ENCODE measurements around the gene NGLY1.

NGLY1 gene, protein sequence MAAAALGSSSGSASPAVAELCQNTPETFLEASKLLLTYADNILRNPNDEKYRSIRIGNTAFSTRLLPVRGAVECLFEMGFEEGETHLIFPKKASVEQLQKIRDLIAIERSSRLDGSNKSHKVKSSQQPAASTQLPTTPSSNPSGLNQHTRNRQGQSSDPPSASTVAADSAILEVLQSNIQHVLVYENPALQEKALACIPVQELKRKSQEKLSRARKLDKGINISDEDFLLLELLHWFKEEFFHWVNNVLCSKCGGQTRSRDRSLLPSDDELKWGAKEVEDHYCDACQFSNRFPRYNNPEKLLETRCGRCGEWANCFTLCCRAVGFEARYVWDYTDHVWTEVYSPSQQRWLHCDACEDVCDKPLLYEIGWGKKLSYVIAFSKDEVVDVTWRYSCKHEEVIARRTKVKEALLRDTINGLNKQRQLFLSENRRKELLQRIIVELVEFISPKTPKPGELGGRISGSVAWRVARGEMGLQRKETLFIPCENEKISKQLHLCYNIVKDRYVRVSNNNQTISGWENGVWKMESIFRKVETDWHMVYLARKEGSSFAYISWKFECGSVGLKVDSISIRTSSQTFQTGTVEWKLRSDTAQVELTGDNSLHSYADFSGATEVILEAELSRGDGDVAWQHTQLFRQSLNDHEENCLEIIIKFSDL

DNA sequence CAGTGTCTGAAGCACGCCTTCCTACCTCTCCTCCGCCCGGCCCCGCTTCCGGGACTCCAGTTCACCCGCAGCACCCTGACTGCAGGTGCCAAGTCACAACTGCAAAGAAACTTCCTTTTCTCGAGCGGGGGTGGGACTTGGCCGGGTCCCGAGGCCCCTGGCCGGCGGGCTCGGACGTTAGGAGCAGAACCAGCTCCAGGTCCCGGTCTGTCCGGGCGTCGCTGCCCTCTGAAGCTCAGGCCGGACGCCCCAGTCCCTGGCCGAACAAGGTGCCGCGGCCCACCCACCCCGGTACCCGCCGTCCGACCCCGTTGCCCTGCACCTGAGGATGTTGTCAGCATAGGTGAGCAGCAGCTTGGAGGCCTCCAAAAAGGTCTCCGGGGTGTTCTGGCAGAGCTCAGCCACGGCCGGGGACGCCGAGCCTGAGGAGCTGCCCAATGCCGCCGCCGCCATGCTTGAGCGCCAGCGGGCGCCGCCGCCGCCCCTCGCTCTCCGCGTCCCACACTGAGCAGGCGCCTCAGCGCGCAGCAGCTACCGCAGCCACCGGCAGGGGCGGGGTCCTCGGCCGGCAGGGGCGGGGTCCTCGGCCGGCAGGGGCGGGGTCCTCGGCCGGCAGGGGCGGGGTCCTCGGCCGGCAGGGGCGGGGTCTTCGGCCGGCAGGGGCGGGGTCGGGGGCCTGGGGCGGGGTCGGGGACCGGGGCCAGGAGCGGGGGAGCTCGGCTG, at the start of gene NGLY1:
NGLY1 (minus strand) TSS at position 506 of the 723 bp plus-strand sequence; CDS start at position 453, 53 bp downstream.
- DNase-seq, result no peak

DNA sequence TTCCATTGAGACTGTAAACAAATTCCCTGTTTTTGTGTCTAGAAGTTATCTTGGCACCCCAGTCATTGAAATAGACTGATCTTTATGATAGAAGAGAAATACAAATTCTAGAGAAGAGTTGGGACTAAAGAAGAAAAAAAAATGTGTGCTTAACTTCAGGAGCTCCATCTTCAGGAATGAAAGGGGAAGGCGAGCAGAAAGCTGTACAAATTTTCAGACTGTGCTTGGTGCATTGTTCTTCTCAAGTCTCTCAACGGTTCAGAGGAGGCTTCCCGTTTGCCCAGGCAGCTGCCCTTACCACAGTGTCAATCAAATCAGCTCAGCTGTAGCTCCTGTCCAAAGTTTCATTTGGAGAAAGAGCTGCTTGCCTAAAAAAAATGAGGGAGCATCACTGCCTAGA, 48.3 kb upstream of the NGLY1 start:
- no peak for DNase-seq

DNA sequence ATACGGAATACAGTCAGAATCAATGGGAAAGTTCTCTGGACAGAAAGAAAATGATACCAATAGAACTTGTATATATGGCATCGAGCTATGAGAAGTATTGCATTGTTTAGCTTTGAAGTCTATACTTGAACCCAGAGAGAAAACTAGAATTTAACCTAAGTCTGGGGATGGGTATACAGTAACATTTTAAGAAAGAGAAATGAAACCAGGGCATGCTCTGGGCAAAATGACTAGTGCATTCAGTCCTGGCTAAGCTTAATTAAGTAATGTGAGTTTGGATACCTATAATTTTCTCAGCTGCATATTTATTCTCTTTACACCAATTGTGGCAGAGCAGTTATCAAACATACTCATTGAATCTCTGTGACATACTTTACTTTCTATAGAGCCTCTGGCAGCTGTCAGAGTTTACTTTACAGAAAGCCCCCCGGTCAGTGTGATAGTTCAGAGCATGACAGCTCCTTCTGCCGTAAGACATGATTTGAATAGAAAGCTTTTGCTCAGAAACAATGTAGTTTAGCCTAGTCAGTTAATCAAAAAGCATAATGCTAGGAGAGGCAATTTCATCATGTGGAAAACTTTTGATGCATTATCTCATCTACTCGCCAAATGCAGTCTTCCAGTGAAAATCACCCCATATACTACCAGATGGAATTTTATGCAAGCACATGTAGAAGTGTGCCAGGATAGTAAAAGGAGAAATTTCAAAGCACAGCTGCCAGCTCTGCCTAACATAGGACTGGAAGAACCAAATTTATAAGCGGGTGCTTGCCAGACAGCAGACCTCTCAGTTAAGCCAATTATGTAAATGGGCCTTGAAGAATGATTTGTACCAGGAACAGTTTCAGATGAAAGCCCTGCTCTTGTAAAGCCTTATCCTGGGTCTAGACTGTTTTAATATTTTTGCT, 47.4 kb upstream of the NGLY1 start:
- no peak for DNase-seq

DNA sequence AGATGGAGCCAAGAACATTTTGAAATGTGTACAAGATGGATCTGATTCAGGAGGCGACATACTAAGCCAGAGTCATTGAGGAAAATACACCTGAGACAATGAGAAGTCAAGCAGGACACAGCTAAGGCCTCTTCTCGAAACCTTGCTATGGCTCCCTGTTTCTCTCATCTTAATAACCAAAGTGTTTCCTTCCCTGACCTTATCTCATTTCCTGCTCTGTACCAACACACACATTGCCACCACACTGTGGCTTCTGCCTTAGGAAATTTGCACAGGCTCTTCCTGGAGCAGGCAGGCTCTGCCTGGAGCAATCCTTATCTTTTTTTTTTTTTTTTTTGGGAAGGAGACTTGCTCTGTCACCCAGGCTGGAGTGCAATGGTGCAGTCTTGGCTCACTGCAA, 43.3 kb upstream of the NGLY1 start:
- DNase-seq, result no peak

DNA sequence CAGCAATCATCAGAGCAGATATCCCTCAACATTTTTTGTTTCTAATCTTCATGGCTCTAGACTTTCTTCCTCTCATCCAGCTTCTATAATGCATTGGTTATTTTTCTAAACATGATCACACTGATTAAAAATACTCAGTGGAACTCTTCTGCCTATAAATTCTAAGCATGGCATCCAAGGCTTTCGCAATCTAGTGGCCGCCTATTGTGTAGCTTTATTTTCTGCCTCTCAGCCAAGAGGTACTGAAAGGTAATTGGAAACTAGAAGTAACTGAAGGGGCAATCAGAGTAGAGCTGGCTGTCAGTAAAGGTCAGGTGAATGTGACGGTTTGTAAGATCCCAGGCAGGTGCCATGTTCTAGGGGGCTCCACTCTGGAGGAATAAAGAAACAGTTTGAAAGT, 40.1 kb upstream of the NGLY1 start:
- DNase-seq, result no peak

DNA sequence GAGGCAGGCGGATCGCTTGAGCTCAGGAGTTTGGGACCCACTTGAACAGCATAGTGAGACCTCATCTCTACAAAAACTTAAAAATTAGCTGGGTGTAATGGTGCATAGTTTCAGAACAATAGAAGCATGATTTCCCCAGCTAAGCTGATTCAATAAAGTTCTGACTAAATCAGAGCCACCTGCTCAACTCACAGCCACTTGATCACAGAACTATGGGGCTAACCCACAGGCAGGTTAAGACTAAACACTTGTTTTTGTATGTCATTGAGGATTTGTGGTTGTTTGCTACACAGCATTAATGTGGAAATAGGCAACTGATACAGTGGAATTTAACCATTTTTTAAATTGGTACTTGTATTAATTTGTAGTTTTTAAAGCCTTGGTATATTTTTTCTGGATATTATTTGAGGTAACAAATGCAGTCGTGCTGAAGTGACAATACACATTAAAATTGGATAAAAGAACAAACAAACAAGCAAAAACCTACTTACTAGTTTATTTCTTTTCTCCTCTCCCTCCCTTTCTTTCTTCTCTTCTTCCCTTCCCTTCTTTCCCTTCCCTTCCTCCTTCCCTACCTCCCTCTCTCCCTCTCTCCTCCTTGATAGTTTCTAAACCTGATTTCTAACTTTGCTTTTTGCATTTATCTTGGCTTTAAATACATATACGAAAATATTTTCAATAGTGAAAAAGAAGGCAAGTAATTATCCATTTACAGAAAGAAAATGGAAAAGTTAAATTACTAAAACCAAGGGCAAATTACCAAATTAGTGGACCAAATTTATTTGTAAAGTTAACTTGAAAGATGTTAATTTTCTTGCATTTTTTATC, 38.7 kb upstream of the NGLY1 start:
- no peak for DNase-seq

DNA sequence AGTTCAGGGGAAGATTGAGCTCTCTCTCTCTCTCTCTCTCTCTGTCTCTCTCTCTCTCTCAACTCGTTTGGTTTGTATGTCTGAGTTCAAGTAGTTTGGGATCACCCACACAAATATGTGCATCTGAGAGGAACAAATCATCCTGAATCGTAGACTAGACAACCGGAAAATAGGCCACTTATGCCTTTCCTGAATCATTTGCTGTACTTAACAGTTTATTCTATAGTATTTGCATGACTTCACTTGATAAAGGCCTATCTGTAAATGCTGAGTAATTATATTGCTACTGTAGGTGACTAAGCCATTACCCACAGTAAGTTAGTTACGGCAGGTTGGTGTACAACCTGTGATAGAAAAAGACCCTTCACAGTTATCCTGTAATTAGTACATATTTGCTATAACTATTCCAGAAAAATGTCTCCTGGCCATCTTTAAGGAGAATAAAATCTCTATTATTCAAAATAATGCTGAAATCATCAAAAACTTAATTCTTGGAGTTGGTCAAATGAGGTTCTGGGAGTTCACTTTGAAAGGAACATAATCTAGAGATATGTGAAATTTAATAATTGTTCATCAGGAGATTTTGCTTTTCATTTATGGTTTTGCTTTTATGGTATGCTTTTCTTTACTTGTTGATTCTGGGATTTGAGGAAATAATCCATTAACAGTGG, 37.7 kb upstream of the NGLY1 start:
- DNase-seq, result no peak

DNA sequence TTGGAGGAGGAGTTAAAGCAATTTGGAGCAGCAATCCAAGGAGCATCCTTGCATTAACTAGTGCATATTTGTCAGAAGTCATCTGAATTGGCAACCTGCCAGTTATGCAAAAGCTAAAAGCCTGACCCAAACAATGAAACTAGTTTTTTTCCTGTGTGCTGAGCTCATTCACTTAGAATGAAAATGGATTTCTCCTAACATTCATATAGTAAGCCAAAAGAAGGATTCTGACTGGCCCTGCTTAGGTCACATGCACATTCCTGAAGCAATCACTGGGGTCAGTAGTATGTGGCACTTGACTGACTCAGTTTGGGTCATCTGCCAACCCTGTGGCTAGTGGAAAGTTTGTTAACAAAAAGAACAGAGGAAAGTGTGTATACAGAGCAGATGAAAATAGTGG, 37.1 kb upstream of the NGLY1 start:
- DNase-seq, result no peak

DNA sequence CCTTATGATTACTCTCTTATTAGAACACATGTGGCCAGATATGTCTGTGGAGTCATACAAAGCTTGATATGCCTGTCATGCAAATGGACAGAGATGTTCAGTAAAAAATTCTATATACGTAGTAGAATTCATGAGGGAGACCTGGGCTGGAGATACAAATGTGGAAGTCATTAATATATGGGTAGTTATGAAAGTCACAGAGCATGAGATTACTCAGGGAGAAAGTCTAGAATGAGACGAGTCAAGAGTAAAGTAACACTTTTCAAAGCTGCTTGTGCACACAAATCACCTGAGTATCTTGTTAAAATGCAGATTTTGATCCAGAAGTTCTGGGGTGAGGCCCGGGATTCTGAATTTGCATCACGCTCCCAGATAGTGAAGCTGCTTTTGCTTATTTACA, 35.1 kb upstream of the NGLY1 start:
- no peak for DNase-seq

DNA sequence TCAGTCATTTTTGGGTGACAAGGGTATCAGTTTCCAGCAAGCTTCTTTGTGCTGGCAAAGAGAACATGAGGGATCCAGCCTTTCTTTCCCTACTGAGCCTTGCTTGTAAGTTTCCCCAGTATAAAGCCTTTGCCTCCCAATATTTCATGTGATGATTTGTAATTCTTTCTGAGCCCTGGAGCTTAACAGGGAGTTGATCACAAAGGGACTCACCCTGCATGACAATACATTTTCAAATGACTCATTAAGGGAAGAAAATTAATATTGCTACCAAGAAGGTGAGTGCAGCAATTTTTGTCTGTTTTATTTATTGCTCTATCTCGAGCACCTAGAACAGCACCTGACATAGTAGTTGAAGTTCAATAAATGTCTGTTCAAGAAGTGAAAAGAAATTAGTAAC, 34.4 kb upstream of the NGLY1 start:
- no peak for DNase-seq

DNA sequence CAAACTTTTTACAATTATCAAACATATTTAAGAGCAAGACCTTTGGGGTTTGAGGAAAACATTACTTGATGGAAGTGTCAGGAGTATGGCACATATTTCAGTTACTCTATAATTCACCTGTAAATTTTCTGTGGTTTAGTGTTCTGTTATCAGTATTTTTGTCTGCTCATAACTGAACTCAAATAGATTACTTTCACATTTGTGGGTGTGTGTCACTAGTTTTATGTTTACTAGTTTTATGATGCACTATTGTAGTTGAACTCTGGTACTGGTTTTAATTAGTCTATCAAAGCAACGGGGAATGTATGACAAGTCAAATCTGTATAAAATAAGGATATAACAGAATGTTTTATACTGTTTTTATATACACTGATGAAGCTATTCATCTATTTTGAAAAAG, 33.9 kb upstream of the NGLY1 start:
- DNase-seq, result no peak

DNA sequence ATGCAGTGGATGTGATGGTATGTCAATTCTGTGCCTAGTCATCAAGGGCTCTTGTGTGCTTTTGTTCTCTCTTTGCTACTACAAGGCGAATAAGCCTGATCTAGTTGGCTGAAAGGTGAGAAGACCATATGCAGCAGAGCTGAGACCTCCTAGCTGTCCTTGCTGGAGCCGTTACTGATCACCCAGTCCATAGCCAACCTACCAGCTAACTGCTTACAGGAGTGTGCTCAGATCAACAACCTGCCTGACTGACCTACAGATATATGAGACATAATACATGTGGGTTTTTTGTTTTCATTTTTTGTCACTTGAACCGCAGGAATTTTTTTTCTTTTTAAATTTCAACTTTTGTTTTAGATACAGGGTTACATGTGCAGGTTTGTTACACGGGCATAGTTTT, 29.4 kb upstream of the NGLY1 start:
- DNase-seq, result no peak

DNA sequence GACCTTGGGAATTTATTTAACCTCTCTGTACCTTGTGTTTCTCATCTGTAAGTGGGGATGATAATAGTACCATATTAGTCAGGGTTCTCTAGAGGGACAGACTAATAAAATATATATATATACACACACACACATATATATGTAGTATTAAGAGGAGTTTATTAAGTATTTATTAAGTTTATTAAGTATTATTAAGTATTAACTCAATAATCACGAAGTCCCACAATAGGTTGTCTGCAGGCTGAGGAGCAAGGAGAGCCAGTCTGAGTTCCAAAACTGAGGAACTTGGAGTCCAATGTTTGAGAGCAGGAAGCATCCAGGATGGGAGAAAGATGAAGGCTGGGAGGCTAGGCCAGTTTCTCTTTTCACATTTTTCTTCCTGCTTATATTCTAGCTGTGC, 21.4 kb upstream of the NGLY1 start:
- no peak for DNase-seq

DNA sequence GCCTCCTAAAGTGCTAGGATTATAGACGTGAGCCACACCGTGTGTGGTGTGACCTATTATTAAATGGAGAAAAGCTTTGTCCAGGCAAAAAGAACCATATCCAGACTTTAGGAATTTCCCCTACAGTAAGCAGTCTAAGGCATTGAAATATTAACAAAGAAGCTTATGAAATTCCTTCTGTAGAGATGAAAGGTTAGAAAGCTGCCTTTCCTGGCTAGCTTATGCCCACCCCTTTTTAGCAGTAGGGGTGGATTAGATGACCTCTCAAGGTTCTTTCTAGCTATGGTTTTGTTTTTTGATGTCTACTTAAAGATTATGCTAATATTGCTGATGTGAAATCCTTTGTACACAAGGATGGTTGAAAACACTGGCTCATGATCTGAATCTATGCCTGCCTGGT, 20.6 kb upstream of the NGLY1 start:
- no peak for DNase-seq

DNA sequence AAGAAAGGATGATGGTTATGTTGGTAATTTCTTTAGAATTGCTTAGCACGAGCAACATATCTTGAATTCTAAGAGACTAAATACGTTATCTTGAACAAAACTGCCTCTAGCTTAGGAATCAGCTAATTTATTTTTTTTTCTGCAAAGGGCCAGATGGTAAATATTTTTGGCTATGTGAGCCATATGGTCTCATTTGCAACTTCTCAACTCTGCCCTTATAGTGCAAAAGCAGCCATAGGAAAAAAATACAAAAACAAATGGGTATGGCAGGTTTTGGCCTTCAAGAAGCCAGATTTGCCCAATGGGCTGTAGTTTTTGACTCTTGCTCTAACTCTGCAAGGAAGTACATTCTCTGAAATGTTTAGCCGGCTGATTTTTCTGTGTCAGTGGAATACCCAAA, 18.5 kb upstream of the NGLY1 start:
- no peak for DNase-seq

DNA sequence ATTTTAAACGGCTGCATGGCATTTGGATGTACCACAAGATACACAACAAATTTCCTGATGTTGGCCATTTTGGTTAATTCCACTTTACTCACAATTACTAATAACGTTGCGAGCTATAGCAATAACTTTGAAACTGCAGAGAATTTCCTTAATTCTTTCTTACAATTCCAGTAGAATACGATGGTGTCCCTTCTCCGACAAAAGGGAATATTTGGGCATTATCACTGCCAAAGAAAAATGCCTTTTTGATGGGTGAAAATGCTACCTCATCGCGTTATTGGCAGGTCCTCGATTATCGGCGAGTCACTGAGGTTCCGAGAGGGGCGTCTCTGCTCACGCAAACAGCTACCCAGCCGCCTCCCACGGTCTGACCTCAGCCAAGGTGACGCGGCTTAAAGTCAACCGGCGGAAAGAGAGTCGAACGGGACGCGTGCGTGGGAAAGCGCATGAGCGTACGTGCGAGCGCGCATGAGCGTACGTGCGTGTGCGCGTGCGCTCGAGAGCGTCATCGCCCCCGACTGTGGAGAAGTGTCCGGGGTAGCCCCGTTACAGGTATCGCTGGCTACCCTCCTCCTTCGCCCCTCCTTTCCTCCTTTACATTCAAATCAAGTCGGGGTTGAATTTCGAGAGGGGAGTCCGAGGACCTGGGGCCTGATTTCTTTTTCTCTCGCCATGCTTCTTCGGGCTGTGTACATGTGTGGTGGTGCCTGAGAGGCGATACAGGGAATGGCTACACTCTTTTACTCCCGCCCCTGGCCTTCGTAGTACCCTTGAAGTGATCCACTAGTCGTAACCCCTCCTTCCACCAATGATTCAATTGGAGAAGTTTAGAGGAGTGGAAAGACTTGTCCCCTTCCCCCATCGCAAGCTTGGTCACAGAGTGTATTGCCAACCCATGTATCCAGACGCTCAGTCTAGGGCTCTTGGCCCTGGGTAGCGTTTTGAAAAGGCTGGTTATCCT, 6.6 kb upstream of the NGLY1 start, which contains the start of gene OXSM:
OXSM (plus strand) TSS at position 495 of the 961 bp plus-strand sequence. CDS start 931 bp downstream, outside the sequence.
- peak; percentile 26 for DNase-seq

DNA sequence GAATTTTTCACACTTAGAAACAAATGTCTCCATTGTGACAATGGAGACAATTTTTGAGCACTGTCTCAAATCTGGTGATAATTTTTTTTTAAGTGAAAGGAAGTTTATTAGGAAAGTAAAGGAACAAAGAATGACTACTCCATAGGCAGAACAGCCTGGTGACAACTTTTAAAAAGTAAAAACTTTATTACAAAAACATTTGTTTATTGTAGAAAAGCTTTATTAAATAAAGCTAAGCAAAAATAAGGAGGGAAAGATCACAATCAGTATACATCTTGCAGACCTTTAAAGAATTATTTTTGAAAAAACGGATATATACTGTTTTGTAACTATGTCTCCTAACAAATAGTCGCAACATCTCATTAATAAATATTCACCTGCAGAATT, 6.0 kb upstream of the NGLY1 start:
- DNase-seq, result no peak

DNA sequence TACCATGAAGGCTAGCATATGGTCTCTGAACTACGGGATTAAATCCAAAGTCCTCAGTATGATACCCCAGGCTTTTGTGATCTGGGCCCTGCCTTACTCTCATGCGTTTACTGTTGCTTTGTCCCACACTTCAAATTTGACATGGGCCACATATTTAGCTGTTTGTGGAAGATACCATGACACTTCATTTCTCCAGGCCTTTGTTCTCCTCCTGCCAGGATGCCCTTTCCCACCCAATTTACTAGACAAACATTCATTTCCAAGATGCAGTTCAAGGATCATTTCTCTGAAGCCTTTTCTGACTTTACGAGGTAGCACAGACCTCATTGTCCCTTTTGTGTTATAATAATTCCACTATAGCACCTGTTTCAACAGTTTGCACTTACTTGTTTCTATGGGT, 4.4 kb upstream of the NGLY1 start:
- DNase-seq, result no peak

DNA sequence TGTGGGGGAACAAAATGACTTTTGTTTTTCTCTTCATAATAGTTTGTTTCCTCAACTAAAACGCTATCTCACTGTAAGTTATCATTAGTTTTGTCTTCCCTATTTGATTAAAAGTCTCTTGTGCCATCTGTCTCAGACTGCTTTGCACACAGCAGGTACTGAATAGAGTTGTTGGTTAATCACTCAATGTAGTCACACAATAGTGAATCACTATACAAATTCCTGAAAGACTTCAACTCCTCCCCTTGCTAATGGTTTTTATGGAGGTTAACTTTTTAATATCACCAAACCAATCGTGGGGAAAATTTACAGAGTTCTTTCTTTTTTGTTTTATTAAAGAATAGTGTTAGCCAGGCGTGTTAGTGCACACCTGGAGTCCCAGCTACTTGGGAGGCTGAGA, 2.6 kb upstream of the NGLY1 start:
- no peak for DNase-seq

DNA sequence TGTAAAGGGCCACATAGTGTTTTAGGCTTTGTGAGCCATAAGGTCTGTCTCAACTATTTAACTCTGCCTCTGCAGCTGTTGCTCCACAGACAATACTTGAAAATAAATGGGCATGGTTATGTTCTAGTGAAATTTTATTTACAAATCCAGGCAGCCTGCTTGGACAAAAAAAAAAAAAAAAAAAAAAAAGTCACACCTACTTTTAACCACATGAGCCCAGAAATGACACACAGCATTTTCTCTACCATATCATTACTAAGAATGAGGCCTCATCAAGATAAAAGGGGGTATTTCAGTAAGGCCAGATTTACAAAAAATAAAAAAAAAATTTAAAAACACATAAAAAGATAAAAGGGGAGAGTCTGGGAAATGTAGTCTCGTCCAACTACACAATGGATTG, 1.7 kb upstream of the NGLY1 start:
- no peak for DNase-seq
